PC-9 (cell line): ENCODE measurements around the gene SLC45A3.

Source experiments
- EZH2 ChIP-seq: fragments of 200-600 bp; sonication (generic); IDR thresholded peaks from 2 replicates; pipeline ENCODE4 v1.8.0; 2017; ENCODE audit warnings: antibody characterized with exemption, low read depth
- TF ChIP-seq, protein P1 (sequence below): fragments of 200-600 bp; sonication (generic); conservative IDR thresholded peaks from 2 replicates; pipeline ENCODE4 v1.6.1; 2017; ENCODE audit warnings: mixed run types, antibody characterized with exemption, mild to moderate bottlenecking, moderate library complexity

GRCh38 chr1:205613854-205614412 is 66.4 kb downstream of the SLC45A3 start:
- TF ChIP-seq, protein P1, sequence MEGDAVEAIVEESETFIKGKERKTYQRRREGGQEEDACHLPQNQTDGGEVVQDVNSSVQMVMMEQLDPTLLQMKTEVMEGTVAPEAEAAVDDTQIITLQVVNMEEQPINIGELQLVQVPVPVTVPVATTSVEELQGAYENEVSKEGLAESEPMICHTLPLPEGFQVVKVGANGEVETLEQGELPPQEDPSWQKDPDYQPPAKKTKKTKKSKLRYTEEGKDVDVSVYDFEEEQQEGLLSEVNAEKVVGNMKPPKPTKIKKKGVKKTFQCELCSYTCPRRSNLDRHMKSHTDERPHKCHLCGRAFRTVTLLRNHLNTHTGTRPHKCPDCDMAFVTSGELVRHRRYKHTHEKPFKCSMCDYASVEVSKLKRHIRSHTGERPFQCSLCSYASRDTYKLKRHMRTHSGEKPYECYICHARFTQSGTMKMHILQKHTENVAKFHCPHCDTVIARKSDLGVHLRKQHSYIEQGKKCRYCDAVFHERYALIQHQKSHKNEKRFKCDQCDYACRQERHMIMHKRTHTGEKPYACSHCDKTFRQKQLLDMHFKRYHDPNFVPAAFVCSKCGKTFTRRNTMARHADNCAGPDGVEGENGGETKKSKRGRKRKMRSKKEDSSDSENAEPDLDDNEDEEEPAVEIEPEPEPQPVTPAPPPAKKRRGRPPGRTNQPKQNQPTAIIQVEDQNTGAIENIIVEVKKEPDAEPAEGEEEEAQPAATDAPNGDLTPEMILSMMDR, result no peak
- TF ChIP-seq EZH2, result no peak
